ENCODE results near the gene ANKRD40. TPM values are rescaled to one million over a fixed set of nuclear protein-coding genes. Genes with fewer than 3 reads are reported as not detected.

The ANKRD40 gene
- total and polyA plus RNA-seq, 8 donors = 10.3 to 23.5 (median 15.5) TPM

DNA sequence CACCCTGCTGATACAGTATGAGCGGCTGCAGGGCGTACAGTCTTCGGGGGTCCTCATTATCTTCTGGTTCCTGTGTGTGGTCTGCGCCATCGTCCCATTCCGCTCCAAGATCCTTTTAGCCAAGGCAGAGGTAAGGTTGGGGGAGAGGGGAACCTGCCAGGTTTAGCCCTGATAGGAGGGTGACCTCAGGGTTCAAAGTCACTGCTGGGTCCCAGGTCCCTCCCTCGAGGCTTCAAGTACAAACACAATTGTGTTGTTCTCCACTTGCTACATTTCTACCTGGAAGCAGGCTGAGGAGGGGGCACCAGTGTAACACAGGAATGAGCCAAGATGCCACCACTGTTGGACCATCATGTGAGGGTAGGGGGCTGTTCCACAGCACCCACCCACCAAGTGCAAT is 50.7 kb downstream of the ANKRD40 start:
- ATAC-seq (no peak), DNase-seq (peak in 1 of 6 donors; percentile 10), FAIRE-seq (no peak)
- Histone ChIP-seq H3K27me3 (no peaks in the 10 kb centered on the region), H3K36me3 (no peaks in the 10 kb centered on the region), H3K9me3 (no peaks in the 10 kb centered on the region), H3K4me1 (peaks cover 20 to 23% (median 21%) of the 10 kb centered on the region in 3 donors), H3K27ac (no peak overlapping the region), H3K4me3 (no peak overlapping the region)
- 89 to 91% methylated on average over 7 of the region's 7 CpGs for WGBS, 2 donors
- TF ChIP-seq, protein P1, sequence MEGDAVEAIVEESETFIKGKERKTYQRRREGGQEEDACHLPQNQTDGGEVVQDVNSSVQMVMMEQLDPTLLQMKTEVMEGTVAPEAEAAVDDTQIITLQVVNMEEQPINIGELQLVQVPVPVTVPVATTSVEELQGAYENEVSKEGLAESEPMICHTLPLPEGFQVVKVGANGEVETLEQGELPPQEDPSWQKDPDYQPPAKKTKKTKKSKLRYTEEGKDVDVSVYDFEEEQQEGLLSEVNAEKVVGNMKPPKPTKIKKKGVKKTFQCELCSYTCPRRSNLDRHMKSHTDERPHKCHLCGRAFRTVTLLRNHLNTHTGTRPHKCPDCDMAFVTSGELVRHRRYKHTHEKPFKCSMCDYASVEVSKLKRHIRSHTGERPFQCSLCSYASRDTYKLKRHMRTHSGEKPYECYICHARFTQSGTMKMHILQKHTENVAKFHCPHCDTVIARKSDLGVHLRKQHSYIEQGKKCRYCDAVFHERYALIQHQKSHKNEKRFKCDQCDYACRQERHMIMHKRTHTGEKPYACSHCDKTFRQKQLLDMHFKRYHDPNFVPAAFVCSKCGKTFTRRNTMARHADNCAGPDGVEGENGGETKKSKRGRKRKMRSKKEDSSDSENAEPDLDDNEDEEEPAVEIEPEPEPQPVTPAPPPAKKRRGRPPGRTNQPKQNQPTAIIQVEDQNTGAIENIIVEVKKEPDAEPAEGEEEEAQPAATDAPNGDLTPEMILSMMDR (IDR thresholded peaks at IDR 0.05) = no peak
- intact Hi-C loops (cut with DNase I) = no loop called here

DNA sequence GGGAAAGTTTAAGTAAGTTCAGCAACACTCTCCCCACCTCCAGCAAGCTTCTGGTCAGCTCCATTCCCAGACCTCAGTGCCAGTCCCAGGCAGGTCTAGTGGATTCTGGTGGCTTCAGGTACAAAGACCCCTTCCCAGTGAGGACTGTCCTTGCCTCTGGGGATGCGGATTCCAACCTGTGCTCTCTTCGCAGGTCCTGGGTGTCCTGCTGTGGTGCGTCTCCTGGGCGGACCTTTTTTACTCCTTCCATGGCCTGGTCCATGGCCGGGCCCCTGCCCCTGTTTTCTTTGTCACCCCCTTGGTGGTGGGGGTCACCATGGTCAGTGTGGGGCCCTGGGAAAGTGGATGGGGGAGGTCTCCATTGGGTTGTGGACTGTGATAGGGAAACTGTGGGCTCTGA is 51.2 kb downstream of the ANKRD40 start:
- DNase-seq = peak in 2 of 6 donors; percentile 14 to 28
- intact Hi-C loops (cut with DNase I) = no loop called here
- WGBS, 2 donors = 92 to 94% methylated on average over 5 of the region's 5 CpGs
- Histone ChIP-seq H3K4me3 (no peak overlapping the region), H3K36me3 (no peaks in the 10 kb centered on the region), H3K27me3 (no peaks in the 10 kb centered on the region), H3K27ac (no peak overlapping the region), H3K4me1 (peaks cover 17 to 20% (median 18%) of the 10 kb centered on the region in 3 donors), H3K9me3 (no peaks in the 10 kb centered on the region)
- TF ChIP-seq, protein P1 (IDR thresholded peaks at IDR 0.05) = no peak
- FAIRE-seq = no peak
- ATAC-seq = no peak

DNA sequence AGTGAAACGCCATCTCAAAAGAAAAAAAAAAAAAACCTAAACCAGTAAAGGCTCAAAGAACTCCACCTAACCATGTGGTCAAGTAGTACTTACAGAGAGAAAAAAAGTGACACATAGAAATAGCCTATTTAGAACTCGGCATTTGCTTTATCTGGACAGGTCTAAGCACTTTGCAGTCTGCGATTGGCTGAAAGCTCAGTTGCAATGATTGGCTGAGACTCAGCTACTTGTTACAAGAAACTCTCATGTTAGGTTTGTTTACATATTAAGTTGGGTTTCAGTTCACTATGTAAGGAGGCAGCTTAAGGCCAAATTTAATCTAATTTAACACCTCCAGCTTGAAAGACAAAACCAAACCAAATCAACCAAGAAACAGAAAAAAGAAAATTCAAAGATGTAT is 54.0 kb downstream of the ANKRD40 start:
- Histone ChIP-seq H3K4me1 (peaks cover 0 to 8% (median 0%) of the 10 kb centered on the region in 3 donors), H3K27ac (no peak overlapping the region), H3K9me3 (no peaks in the 10 kb centered on the region), H3K27me3 (no peaks in the 10 kb centered on the region), H3K4me3 (no peak overlapping the region), H3K36me3 (no peaks in the 10 kb centered on the region)
- ATAC-seq (peak; percentile 68 to 87 (median 82)), DNase-seq (peak in 1 of 6 donors; percentile 13), FAIRE-seq (no peak)
- TF ChIP-seq, protein P1 (IDR thresholded peaks at IDR 0.05) = no peak
- intact Hi-C loops (cut with DNase I) = no loop called here
- WGBS, 2 donors = 48 to 50% methylated on average over 3 of the region's 3 CpGs

DNA sequence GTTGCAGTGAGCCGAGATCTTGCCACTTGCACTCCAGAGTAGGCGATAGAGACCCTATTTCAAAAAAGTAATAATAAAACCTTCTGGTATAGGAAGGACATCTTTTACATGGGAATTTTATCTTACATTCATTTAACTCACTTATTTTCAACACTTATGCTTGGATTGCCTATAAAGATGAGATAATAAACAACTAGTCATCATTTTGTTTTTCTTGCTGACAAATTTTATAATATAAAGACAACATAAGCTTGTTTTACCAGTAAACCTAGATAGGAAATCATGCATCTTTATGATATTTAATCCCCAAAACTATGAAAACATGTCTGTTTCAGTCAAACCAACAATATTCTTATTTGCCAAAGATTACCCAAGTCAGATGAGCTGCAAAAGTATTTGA is 56.1 kb downstream of the ANKRD40 start:
- Histone ChIP-seq H3K4me1 (peaks cover 0 to 8% (median 5%) of the 10 kb centered on the region in 3 donors), H3K9me3 (no peaks in the 10 kb centered on the region), H3K27me3 (no peaks in the 10 kb centered on the region), H3K27ac (no peak overlapping the region), H3K36me3 (no peaks in the 10 kb centered on the region), H3K4me3 (no peak overlapping the region)
- no peak for ATAC-seq
- intact Hi-C loops (cut with DNase I) = no loop called here
- TF ChIP-seq, protein P1 (IDR thresholded peaks at IDR 0.05) = no peak
- DNase-seq = no peak
- FAIRE-seq = no peak
- WGBS, 2 donors = 93 to 95% methylated on average over 2 of the region's 2 CpGs

DNA sequence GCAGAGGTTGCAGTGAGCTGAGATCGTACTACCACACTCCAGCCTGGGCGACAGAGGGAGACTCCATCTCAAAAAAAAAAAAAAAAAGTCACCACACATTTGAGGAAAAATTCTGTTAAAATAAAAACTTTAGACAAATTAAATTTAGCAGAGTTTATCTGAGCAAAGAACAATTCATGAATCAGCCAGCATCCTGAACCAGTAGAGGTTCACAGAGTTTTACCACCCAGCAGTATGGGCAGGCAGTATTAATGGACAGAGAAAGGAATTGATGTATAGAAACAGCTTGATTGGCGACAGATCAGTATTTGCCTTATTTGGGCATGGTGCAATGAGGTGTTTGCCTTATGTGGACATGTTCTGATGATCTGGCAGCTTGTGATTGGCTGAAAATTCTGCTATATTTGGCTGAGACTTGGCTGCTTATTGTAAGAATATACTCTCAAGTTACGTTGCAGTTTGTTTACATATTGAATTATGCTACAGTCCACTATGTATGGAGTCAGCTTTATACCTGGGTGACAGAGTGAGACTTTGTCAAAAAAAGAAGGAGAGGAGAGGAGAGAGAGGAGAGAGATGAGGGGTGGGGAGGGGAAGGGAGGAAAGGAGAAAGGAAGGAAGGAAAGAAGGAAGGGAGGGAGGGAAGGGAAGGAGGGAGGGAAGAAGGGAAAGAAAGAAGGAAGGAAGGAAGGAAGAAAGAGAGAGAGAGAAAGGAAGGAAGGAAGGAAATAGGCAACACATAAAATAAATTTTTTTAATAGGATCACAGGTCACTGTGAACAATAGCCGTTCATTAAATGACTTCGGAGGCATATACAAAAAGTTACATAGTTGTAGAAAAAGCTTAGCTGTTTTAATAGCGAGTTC is 58.4 kb downstream of the ANKRD40 start:
- no peak for FAIRE-seq
- 85 to 88% methylated on average over 7 of the region's 7 CpGs for WGBS, 2 donors

More for the DNA sequence above, 58.4 kb downstream of the ANKRD40 start:
- ATAC-seq (no peak), DNase-seq (no peak)
- H3K9me3 ChIP-seq = no peaks in the 10 kb centered on the region
- TF ChIP-seq, protein P1 (IDR thresholded peaks at IDR 0.05) = no peak
- intact Hi-C loops (cut with DNase I) = no loop called here
- no peaks in the 10 kb centered on the region for H3K27me3 ChIP-seq
- peaks cover 0 to 7% (median 5%) of the 10 kb centered on the region in 3 donors for H3K4me1 ChIP-seq
- no peaks in the 10 kb centered on the region for H3K36me3 ChIP-seq
- no peak overlapping the region for H3K4me3 ChIP-seq
- H3K27ac ChIP-seq = no peak overlapping the region

Data from pancreas (tissue), 10 donors.